ENCODE measurements around the gene IGSF23.

The IGSF23 gene

DNA sequence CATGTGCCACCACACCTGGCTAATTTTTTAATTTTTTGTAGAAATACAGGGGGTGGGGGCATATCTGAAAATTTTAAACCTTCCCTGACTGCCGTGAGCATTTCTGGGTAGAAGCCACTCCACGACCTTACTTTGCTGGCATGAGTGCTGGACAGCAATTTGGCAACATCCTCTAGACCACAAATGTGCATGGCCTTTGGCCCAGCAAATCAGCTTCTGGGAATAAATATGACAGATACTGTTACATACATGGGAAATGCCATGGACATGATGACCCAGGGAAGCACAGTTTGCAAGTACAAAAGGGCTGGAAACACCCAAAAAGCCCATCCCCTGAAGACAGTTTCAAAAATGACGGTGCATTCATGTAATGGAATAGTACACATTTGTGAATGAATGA lies 27.2 kb downstream of the IGSF23 start:
- no peak for DNase-seq

DNA sequence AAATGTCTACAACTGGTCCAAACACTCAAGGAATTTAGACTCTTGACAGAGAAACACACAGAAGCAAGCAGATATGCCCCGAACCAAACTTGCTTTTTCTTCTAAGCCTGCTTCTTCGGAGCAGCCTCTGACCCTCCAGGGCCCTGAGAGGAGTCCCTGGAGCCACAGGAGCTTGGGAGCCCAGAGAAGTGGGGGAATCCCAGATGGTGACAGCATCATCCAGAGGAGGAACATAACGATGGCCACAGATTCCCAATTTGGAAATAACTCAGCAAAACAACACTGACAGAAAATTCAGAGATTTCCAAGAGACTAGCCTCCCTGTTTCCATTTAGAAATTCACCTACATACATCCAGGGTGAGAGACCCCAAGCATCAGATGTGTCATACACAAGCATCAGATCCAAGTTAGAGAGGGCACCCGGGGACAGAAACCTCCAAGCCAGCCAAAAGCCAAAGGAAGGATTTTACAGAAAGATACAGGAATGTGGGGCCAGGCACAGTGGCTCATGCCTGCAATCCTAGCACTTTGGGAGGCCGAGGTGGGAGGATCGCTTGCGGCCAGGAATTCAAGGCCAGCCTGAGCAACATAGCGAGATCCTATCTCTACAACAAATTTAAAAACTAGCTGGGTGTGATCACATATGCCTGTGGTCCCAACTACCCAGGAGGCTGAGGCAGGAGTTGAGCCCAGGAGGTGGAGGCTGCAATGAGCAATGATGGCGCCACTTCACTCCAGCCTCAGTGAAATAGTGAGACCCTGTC lies 28.3 kb downstream of the IGSF23 start:
- DNase-seq: no peak

DNA sequence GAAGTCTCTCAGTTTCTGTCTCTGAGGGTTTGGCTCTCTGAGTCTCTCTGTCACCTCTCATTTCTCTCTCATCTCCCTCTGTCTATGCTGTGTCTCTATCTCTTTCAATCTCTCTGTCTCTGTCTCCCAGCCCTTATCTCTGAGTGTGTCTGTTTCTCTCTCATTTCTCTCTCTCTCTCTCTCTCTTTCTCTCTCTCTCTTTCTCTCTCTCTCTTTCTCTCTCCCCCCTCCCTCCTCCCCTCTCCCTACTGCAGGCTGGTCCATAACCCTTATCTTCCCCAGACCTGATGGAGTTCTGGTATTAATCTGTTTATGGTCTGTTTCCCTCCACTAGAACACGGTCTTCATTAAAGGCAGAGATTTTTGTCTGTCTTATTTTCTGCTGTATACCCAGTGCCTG lies 29.0 kb downstream of the IGSF23 start:
- DNase-seq: no peak

DNA sequence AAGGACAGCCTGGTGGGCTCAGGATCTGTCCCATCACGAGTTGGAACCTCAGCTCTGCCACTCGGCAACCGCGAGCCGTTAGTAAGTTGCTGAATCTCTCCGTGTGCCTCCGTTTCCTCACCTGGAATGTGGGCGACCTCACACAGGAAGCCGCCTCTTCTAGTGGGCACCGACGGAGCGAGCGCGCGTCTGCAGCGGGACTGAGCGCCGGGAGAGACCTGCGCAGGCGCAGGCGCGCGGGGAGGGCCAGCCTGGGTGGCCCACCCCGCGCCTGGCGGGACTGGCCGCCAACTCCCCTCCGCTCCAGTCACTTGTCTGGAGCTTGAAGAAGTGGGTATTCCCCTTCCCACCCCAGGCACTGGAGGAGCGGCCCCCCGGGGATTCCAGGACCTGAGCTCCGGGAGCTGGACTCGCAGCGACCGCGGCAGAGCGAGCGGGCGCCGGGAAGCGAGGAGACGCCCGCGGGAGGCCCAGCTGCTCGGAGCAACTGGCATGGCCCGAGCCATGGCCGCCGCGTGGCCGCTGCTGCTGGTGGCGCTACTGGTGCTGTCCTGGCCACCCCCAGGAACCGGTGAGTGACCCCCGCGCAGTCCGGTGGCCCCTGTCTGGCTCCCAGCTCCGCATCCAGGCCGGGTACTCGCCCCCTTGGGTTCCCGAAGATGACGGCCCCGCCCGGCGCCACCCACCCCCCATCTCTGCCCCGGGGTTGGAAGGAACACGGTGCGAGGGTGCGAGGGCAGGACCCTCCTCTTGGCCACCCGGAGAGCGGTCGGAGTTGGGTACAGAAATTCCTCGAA lies 30.4 kb downstream of the IGSF23 start, which contains the start of gene PVR:
TSS of gene PVR (plus strand) at position 306 of the 797 bp plus-strand sequence. CDS start at position 493, 187 bp downstream.
- DNase-seq: peak in 44 of 56 donors; percentile 10 to 73 (median 44)

DNA sequence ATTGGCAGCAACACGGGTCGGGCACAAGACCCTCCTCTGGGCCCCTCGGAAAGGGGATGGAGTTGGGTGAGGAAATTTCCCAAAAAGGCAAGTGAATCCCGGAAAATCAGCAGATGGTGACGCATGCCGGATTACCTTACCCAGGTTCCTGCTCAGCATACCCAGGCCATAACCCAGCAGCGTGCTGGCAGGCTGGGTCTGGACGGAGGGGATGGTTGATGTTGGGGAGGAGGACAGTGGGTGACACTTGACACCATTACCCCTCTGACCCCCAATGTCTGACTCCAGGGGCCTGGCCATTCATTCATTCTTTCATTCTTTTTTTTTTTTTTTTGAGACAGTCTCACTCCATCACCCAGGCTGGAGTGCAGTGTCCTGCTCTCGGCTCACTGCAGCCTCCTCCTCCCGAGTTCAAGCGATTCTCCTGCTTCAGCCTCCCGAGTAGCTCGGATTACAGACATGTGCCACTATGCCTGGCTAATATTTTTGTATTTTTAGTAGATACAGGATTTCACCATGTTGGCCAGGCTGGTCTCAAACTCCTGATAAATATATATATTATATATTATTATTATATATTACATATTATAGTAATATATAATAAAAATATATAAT lies 31.1 kb downstream of the IGSF23 start:
- peak in 7 of 56 donors; percentile 16 to 39 (median 30) for DNase-seq

DNA sequence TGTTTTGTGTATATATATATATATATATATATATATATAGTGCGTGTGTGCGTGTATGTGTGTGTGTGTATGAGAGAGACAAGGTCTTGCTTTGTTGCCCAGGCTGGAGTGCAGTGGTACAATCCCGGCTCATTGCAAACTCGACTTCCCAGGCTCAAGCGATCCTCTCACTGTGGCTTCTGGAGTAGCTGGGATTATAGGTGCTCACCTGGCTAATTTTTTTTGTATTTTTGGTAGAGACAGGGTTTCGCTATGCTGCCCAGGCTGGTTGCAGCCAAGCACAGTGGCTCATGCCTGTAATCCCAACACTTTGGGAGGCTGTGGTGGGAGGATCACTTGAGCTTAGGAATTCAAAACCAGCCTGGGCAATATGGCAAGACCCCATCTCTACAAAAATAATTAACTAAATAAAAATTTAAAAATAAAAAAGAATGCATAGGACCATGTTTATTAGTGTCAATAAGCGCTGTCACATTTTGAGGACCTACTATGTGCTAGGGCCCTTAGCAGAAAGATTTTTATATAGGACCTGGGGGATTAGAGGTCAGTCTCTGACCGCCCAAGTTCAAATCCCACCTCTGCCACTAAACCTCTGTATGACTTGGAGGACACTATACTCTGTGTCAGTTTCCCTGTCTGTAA lies 32.2 kb downstream of the IGSF23 start:
- no peak for DNase-seq

DNA sequence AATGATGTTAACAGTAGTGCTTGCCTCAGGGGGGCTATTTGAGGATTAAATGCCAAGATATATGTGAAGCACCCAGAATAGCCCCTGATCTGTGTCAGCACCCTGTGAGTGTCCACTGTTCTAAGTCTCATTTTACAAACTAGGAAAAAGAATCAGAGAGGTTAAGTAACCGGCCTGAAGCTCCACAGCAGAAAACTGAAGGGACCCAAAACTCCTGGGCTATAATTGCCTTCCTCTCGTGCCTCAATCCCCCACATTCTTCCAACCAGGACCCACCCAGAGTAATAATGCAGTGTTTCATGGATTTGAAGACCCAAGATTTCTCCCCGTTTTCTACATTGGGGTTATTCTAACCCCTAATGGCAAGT lies 32.7 kb downstream of the IGSF23 start:
- DNase-seq: no peak

DNA sequence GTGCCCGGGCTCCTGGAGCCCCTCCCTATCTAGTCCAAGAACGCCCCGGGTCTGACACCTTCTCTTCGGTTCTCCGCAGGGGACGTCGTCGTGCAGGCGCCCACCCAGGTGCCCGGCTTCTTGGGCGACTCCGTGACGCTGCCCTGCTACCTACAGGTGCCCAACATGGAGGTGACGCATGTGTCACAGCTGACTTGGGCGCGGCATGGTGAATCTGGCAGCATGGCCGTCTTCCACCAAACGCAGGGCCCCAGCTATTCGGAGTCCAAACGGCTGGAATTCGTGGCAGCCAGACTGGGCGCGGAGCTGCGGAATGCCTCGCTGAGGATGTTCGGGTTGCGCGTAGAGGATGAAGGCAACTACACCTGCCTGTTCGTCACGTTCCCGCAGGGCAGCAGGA lies 33.8 kb downstream of the IGSF23 start:
- no peak for DNase-seq

DNA sequence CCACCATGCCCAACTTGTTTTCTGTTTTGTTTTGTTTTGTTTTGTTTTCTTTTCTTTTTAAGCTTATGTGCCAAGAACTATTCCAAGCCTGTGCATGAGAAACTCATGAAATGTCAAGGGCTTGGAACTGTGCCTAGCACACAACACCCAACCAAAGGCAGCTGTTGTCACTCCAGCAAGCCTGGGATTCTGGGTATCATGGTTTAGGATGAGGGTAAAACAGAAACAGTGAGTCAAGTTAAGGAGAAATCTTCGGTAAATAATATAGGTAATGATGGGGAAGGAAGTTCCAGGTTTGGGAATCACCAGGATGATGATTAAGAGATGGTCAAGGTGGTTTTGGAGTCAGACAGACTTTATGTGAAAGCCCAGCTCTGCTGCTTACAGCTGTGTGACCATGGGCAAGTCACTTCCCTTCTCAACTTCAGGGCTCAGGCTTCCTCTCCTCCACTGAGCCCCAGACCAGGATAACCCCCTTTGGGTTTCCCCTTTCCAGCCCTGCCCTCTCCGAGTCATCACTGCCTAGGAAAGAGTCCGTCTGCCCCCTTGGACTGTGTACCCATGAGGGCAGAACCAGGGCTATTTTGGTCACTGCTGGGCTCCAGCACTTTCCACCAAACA lies 35.4 kb downstream of the IGSF23 start:
- peak in 2 of 56 donors; percentile 3 to 9 for DNase-seq

DNA sequence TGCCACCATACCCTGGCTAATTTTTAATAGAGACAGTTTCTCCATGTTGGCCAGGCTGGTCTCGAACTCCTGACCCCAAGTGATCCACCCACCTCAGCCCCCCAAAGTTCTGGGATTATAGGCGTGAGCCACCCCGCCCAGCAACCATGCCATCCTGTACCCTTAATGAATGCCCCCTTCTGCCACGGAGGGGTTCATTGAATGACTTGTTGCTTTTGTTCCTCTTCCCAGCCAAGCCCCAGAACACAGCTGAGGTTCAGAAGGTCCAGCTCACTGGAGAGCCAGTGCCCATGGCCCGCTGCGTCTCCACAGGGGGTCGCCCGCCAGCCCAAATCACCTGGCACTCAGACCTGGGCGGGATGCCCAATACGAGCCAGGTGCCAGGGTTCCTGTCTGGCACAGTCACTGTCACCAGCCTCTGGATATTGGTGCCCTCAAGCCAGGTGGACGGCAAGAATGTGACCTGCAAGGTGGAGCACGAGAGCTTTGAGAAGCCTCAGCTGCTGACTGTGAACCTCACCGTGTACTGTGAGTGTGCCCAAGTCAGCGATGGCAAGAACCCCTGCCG lies 36.3 kb downstream of the IGSF23 start:
- DNase-seq: no peak

DNA sequence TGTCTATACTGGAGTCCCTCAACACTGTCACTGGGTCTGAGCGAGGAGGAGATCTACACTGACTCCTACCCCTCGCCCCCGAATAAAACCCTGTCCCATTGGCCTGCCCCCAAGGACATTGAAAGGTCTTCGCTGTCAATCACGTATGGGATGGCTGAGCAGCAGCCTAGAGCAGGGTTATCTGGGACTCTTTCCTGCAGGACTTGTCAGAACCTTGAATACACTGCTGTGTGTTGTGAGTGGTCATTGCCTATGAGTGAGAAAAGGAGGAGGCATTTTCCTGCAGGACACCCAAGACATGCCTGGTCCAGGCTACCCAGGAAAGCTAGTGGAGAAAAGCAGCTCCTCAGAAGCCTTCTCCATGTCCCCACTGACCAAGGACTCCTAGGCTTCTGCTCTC lies 40.0 kb downstream of the IGSF23 start:
- no peak for DNase-seq

DNA sequence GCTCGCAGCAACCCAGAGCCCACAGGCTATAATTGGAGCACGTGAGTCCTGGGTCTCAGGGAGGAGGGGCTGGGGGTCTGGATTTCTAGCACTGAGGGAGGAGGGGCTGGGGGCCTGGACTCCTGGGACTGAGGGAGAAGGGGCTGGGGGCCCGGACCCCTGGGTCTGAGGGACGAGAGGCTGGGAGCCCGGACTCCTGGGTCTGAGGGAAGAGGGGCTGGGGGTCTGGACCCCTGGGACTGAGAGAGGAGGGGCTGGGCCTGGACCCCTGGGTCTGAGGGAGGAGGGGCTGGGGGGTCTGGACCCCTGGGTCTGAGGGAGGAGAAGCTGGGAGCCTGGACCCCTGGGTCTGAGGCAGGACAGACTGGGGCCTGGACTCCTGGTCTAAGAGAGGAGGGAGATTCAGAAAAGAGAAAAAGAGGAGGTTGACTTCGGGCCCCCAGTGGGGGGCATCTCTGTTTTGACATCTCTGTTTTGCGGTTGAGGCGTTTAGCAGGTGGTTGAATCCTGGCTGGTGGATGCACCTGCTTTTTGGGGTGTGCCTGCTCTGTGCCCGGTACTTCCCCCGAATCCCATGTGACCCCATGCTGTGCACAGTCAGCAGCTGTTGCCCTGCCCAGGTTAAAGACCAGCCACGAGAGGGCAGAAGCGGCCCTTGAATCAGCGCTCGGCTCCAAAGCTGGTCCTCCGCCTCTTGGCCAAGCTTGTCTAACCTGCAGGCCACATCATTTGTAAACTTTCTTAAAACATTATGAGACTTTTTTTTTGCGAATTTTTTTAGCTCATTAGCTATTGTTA lies 40.8 kb downstream of the IGSF23 start:
- DNase-seq: peak in 22 of 56 donors; percentile 2 to 63 (median 18)

DNA sequence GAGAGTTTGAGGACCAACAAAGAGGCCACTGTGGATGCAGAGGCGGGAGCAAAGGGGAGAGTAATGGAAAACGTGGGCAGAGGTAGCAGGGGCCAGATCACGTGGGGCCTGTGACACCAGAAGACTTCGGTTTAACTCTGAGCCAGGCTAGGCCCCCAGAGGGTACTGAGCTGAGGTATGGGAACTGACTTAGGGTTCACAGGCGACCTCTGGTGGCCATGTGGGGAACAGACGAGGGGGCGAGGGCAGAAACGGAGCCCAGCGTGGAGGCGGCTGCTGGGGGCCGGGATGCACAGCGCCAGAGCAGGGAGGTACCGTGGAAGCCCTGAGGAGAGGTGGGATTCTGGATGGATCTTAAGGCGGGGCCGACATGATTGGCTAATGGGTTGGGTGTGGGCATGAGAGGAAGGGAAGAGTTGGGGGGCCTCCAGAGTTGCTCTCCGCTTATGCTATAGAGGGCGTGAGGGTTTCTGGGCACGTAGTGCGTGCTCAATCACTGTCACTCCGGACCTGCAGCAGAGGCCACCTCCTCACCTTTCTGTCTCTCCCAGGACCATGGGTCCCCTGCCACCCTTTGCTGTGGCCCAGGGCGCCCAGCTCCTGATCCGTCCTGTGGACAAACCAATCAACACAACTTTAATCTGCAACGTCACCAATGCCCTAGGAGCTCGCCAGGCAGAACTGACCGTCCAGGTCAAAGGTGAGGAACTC lies 44.0 kb downstream of the IGSF23 start:
- DNase-seq: peak in 23 of 56 donors; percentile 3 to 59 (median 12)

DNA sequence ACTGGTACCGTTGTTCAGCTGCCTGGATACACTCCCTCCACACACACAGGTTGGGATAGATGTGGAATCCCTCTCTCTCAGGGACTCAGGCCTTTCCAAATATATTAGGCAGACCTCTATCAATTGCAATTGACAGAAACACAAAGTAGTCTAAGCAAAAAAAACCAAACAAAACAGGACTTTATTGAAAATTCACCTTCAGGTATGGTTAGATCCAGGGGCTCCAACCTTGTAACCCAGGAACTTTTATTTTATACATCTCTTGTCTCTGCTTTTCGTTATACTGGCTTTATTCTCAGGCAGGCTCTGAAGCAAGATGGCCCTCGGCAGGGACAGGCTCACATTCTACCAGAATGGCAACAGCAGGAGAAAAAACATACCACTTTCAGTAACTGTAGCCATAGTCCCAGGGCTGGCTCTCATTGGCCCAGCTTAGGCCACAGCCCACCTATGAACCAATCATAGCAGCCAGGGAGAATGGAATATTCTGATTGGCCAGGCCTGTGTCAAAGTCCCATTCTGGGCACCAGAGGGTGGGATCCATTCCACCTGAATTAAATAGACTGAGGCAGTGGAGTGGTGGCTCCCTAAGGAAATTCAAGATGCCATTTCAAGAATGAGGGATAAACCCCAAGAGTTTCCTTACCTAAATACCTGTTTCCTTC lies 44.8 kb downstream of the IGSF23 start:
- no peak for DNase-seq

DNA sequence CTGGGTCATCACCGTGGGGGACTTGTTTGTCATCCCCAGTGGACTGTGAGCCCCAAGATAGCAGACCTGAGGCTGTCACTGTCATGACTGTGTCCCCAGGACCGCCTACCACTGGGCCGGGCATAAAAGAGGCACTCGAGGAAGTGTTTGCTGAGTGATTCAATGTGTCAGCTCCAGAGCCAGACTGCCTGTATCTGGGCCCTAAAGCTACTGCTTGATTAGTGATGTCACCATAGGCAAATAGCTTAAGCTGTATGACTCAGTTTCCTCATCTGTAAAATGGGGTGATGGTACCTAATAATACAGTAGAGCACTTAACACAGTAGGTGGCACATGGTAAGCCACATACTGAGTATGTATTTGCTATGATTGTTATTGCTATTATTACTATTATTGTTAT lies 46.7 kb downstream of the IGSF23 start:
- DNase-seq: no peak

DNA sequence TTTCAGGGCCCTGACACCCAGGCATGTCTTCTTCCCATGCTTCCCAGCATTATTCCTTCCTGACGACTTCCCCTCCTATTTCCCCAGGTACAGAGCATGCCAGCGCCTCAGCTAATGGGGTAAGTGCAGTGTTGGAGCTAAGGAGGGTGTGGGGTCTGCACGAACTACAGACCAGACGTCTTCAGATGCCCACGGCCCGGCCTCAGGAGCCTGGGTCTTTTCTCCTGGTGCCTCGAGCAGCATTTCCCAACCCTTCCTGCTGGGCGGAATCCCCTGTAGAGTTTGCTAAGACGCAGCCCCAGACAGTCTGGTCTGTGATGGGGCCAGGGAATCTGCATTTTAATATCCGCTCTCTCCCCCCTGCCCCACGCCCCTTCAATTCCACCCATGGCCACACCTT lies 47.8 kb downstream of the IGSF23 start:
- no peak for DNase-seq

DNA sequence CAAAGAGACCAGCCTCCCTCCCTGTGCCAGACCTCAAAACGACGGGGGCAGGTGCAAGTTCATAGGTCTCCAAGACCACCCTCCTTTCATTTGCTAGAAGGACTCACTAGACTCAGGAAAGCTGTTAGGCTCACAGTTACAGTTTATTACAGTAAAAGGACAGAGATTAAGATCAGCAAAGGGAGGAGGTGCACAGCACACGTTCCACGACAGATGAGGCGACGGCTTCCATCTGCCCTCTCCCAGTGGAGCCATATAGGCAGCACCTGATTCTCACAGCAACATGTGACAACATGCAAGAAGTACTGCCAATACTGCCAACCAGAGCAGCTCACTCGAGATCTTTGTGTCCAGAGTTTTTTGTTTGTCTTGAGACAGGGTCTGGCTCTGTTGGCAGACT lies 48.5 kb downstream of the IGSF23 start:
- no peak for DNase-seq

DNA sequence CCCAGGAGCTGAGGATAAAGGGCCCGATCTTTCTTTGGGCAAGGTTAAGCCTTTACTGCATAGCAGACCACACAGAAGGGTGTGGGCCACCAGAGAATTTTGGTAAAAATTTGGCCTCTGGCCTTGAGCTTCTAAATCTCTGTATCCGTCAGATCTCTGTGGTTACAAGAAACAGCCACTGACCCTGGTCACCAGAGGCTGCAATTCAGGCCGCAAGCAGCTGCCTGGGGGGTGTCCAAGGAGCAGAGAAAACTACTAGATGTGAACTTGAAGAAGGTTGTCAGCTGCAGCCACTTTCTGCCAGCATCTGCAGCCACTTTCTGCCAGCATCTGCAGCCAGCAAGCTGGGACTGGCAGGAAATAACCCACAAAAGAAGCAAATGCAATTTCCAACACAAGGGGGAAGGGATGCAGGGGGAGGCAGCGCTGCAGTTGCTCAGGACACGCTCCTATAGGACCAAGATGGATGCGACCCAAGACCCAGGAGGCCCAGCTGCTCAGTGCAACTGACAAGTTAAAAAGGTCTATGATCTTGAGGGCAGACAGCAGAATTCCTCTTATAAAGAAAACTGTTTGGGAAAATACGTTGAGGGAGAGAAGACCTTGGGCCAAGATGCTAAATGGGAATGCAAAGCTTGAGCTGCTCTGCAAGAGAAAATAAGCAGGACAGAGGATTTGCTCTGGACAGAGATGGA lies 49.5 kb downstream of the IGSF23 start:
- peak in 3 of 56 donors; percentile 1 to 3 (median 3) for DNase-seq

Measured in amygdala (tissue), 56 donors.